Vagina (tissue), 2 donors: ENCODE measurements around the gene LIN54.

ENCODE experiments used
- POLR2A ChIP-seq, 2 donors: fragments of 450-650 bp; IDR thresholded peaks; one replicate each; pipeline ENCODE4 v1.6.1; 2017; ENCODE audit warnings: antibody characterized with exemption in 2 of 2, mild to moderate bottlenecking in 2 of 2, moderate library complexity in 2 of 2
- POLR2AphosphoS5 ChIP-seq, 2 donors: sonication (generic); formaldehyde crosslinking; IDR thresholded peaks; one replicate each; pipeline ENCODE4 v1.9.0; 2017; ENCODE audit warnings: antibody characterized with exemption in 2 of 2, mild to moderate bottlenecking in 2 of 2, low read depth in 1 of 2; ENCODE audit not compliant: insufficient read depth in 1 of 2
- TF ChIP-seq, protein P1 (sequence below), 3 experiments: fragments of 450-650 bp in 2 of 3; fragments of 200-600 bp in 1 of 3; sonication (generic) in 1 of 3; IDR thresholded peaks; one replicate each; pipeline ENCODE4 v1.5.1; 2017 to 2019; ENCODE audit warnings: antibody characterized with exemption in 3 of 3, mild to moderate bottlenecking in 2 of 3, moderate library complexity in 2 of 3

DNA sequence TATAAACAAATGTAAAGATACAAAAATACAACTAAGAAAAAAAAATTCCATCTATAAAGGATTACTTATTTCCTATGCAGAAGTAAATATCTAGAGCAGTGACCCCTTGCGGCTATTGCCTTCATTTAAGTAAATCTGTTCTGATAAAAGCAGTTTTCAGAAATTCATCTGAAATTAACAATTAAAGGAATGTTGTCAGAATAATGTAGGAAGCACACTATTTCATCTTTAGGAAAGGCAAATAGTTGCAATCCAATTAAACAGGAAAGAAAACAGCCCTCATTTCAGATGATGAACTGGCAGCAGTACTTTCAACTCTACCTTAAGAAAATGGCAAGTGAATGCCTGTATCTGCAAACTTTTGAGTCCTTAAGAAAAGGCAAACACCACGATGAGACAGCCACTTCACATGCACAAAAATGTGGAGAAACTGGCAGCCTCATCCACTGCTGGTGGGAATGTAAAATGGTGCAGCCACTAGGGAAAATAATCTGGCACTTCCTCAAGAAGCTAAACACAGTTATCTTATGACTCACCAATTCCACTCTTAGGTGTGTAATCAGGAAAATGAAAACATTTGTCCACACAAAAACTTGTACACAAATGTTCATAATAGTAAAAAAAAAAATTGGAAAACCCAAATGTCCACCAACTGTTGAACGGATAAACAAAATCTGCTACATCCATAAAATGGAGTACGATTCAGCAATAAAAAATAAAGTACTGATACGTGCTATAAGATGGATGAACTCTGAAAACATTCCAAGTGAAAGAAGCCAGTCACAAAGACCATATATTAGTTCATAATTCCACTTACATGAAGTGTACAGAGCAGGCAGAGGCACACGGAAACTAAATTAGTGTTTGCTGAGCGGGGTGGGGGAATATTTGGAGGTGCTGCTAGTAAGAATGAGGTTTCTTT is 112.0 kb downstream of the LIN54 start:
- TF ChIP-seq POLR2AphosphoS5 (IDR thresholded peaks at IDR 0.05; ENCODE audit: insufficient read depth in 1 of 2, low read depth in 1 of 2) (no peak), POLR2A (IDR thresholded peaks at IDR 0.05) (no peak)
- TF ChIP-seq, protein P1, sequence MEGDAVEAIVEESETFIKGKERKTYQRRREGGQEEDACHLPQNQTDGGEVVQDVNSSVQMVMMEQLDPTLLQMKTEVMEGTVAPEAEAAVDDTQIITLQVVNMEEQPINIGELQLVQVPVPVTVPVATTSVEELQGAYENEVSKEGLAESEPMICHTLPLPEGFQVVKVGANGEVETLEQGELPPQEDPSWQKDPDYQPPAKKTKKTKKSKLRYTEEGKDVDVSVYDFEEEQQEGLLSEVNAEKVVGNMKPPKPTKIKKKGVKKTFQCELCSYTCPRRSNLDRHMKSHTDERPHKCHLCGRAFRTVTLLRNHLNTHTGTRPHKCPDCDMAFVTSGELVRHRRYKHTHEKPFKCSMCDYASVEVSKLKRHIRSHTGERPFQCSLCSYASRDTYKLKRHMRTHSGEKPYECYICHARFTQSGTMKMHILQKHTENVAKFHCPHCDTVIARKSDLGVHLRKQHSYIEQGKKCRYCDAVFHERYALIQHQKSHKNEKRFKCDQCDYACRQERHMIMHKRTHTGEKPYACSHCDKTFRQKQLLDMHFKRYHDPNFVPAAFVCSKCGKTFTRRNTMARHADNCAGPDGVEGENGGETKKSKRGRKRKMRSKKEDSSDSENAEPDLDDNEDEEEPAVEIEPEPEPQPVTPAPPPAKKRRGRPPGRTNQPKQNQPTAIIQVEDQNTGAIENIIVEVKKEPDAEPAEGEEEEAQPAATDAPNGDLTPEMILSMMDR (IDR thresholded peaks at IDR 0.05): peak in 2 of 3 experiments; percentile 25 to 26
